Left ventricle myocardium inferior (tissue), 1 donor: ENCODE measurements around the gene KLHL33. TPM values are rescaled to one million over a fixed set of nuclear protein-coding genes. Genes with fewer than 3 reads are reported as not detected.
"Not testable (repeated sequence)": the region's sequence is repeated elsewhere in the genome, so short reads cannot be mapped to it uniquely, and the experiment has no call there.

Experiments used
- DNase-seq: peaks from one replicate; pipeline ENCODE4 v3.0.0-alpha.2; 2020
- H3K27ac ChIP-seq: fragments of 200-600 bp; replicated peaks from 2 replicates; pipeline ENCODE4 v1.8.0; 2021
- H3K27me3 ChIP-seq: fragments of 200-600 bp; 2 replicates; pipeline ENCODE4 v1.8.0; 2021; ENCODE audit warnings: low read depth
- H3K36me3 ChIP-seq: fragments of 200-600 bp; 2 replicates; pipeline ENCODE4 v1.8.0; 2021
- H3K4me1 ChIP-seq: fragments of 200-600 bp; 2 replicates; pipeline ENCODE4 v1.8.0; 2021
- H3K4me3 ChIP-seq: fragments of 200-600 bp; 2 replicates; pipeline ENCODE4 v1.8.0; 2021; ENCODE audit warnings: mild to moderate bottlenecking, moderate library complexity
- H3K9me3 ChIP-seq: fragments of 200-600 bp; replicated peaks from 2 replicates; pipeline ENCODE4 v1.8.0; 2021
- intact Hi-C: fragments of 100-400 bp; cut with micrococcal nuclease; formaldehyde crosslinking; loops from one replicate; pipeline ENCODE4 v1.11.0; 2022
- total RNA-seq: library from RNA; stranded (reverse); fragmentation: NEBNext Ultra II Directional; extraction: Animal tissue kit (Norgen Biotek cat#: 25700); gene quantifications from one replicate; pipeline ENCODE4 v1.2.1, GENCODE V29; 2021
- TF ChIP-seq, protein P1 (sequence below): fragments of 200-600 bp; IDR thresholded peaks from 2 replicates; pipeline ENCODE4 v1.8.0; 2021; ENCODE audit warnings: antibody characterized with exemption, mild to moderate bottlenecking, borderline replicate concordance
- donor health status: DM: no; HTN: yes; CAD: no; lungs with severe emphysema.

The KLHL33 gene
- total RNA-seq, 1 donor from 2014 or later, result 0.33 TPM

DNA sequence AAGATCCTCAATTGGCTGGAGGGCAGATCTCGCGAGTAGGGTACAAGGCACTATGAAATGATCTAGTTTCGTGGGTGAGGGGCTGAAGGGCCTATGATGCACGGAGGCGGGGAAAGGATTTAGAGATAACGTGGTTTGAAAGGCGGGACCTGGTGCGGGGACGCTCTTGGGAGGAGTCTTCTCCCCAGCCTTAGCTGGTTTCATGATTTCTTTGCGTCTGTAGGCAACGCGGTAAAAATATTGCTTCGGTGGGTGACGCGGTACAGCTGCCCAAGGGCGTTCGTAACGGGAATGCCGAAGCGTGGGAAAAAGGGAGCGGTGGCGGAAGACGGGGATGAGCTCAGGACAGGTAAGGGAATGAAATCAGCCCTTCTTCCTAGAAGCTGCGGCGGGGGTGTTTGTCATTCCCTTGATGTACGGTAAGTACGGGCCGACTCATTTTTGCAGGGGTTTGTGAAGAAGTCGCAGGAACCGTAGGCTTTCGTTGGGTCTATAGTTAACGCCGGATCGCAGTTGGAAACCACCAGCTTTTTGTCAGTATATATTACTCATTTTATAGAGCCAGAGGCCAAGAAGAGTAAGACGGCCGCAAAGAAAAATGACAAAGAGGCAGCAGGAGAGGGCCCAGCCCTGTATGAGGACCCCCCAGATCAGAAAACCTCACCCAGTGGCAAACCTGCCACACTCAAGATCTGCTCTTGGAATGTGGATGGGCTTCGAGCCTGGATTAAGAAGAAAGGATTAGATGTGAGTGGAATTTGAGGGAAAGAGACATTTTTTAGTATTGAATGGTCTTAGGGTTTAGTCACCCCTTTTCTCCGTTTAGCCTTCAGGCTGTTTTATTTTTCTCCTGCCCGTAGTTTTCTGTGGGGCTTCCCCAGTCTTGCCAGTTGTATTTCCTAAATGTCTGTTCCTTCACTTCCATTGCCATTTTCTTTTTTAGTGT lies 19.7 kb upstream of the KLHL33 start:
- no peak for DNase-seq
- intact Hi-C loops, result no loop called here
- peaks cover 58% of the 10 kb centered on the region for H3K36me3 ChIP-seq

GRCh38 chr14:20454516-20455354 lies 18.8 kb upstream of the KLHL33 start, which contains the start of the genes APEX1 and OSGEP:
Gene APEX1 (plus strand): TSS chr14:20455226. CDS start chr14:20455646, 420 bp downstream.
Gene OSGEP (minus strand): TSS chr14:20454812. CDS start chr14:20454683, 129 bp downstream.
- peaks cover 62% of the 10 kb centered on the region for H3K4me1 ChIP-seq
- TF ChIP-seq, protein P1, sequence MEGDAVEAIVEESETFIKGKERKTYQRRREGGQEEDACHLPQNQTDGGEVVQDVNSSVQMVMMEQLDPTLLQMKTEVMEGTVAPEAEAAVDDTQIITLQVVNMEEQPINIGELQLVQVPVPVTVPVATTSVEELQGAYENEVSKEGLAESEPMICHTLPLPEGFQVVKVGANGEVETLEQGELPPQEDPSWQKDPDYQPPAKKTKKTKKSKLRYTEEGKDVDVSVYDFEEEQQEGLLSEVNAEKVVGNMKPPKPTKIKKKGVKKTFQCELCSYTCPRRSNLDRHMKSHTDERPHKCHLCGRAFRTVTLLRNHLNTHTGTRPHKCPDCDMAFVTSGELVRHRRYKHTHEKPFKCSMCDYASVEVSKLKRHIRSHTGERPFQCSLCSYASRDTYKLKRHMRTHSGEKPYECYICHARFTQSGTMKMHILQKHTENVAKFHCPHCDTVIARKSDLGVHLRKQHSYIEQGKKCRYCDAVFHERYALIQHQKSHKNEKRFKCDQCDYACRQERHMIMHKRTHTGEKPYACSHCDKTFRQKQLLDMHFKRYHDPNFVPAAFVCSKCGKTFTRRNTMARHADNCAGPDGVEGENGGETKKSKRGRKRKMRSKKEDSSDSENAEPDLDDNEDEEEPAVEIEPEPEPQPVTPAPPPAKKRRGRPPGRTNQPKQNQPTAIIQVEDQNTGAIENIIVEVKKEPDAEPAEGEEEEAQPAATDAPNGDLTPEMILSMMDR, result no peak
- peak; percentile 98 for DNase-seq

More for the DNA sequence above, 19.7 kb upstream of the KLHL33 start:
- TF ChIP-seq, protein P1, result no peak
- Histone ChIP-seq H3K27me3 (no peaks in the 10 kb centered on the region), H3K9me3 (no peaks in the 10 kb centered on the region), H3K4me3 (peak overlapping the region; percentile 78), H3K27ac (peak overlapping the region; percentile 97), H3K4me1 (peaks cover 71% of the 10 kb centered on the region)

GRCh38 chr14:20452831-20453230 lies 16.9 kb upstream of the KLHL33 start:
- H3K4me3 ChIP-seq, H3K9me3 ChIP-seq, intact Hi-C loops, DNase-seq, H3K27me3 ChIP-seq, H3K27ac ChIP-seq: not testable (repeated sequence)
- Histone ChIP-seq H3K36me3 (peaks cover 67% of the 10 kb centered on the region), H3K4me1 (peaks cover 44% of the 10 kb centered on the region)

More at GRCh38 chr14:20454516-20455354, 18.8 kb upstream of the KLHL33 start, which contains the start of the genes APEX1 and OSGEP:
- Histone ChIP-seq H3K27me3 (no peaks in the 10 kb centered on the region), H3K27ac (peak within 1 kb of the TSS; percentile 97), H3K9me3 (no peaks in the 10 kb centered on the region), H3K4me3 (peak within 1 kb of the TSS; percentile 78), H3K36me3 (peaks cover 67% of the 10 kb centered on the region)
- intact Hi-C loops, result no loop called here

GRCh38 chr14:20446889-20447288 lies 10.9 kb upstream of the KLHL33 start:
- H3K36me3 ChIP-seq, result peaks cover 66% of the 10 kb centered on the region
- H3K9me3 ChIP-seq, result no peaks in the 10 kb centered on the region
- H3K4me3 ChIP-seq, result no peak overlapping the region
- H3K27ac ChIP-seq, result no peak overlapping the region
- intact Hi-C loops, result no loop called here
- TF ChIP-seq, protein P1, result no peak
- H3K27me3 ChIP-seq, result no peaks in the 10 kb centered on the region
- H3K4me1 ChIP-seq, result no peaks in the 10 kb centered on the region
- no peak for DNase-seq

- H3K9me3 ChIP-seq, H3K27me3 ChIP-seq, H3K27ac ChIP-seq, H3K4me3 ChIP-seq, DNase-seq, H3K4me1 ChIP-seq, intact Hi-C loops: not testable (repeated sequence)
- H3K36me3 ChIP-seq, result peaks cover 33% of the 10 kb centered on the region
Observed at GRCh38 chr14:20443650-20444049, 7.7 kb upstream of the KLHL33 start.

GRCh38 chr14:20441461-20441860 lies 5.5 kb upstream of the KLHL33 start:
- Histone ChIP-seq H3K4me3 (no peak overlapping the region), H3K27me3 (peaks cover 12% of the 10 kb centered on the region), H3K9me3 (no peaks in the 10 kb centered on the region), H3K27ac (no peak overlapping the region), H3K36me3 (peaks cover 11% of the 10 kb centered on the region), H3K4me1 (no peaks in the 10 kb centered on the region)
- TF ChIP-seq, protein P1, result no peak
- no peak for DNase-seq
- intact Hi-C loops, result no loop called here
